Heart right ventricle (tissue), 16 donors: ENCODE results near the gene ATP2B3. TPM values are rescaled to one million over a fixed set of nuclear protein-coding genes. Genes with fewer than 3 reads are reported as not detected.

Experiments
- ATAC-seq, 8 donors: fragments of 200-7000 bp; cut with Tn5 transposase; one replicate each; pipeline ENCODE4 v1.9.1; 2020; ENCODE audit warnings: mild to moderate bottlenecking in 8 of 8, moderate library complexity in 8 of 8, moderate number of reproducible peaks in 1 of 8
- DNase-seq, 2 donors: peaks; one replicate each; pipeline ENCODE4 v3.0.0-alpha.2; 2020
- H3K27ac ChIP-seq, 10 donors: fragments of 200-600 bp; sonication (generic) in 2 of 10; one replicate each; pipeline versions ENCODE4 v1.5.0 to v1.8.0; 2020 to 2022; ENCODE audit warnings: mild to moderate bottlenecking in 3 of 10
- H3K27me3 ChIP-seq, 7 donors: fragments of 200-600 bp; one replicate each; pipeline ENCODE4 v1.8.0; 2021 to 2022; ENCODE audit warnings: mild to moderate bottlenecking in 2 of 7
- H3K36me3 ChIP-seq, 9 donors: fragments of 200-600 bp; sonication (generic) in 1 of 9; one replicate each; pipeline versions ENCODE4 v1.5.0 to v1.8.0; 2020 to 2022; ENCODE audit warnings: mild to moderate bottlenecking in 2 of 9
- H3K4me1 ChIP-seq, 9 donors: fragments of 200-600 bp; sonication (generic) in 1 of 9; one replicate each; pipeline versions ENCODE4 v1.5.0 to v1.8.0; 2020 to 2022; ENCODE audit warnings: mild to moderate bottlenecking in 4 of 9
- H3K4me3 ChIP-seq, 10 donors: fragments of 200-600 bp; sonication (generic) in 2 of 10; one replicate each; pipeline versions ENCODE4 v1.5.0 to v1.8.0; 2020 to 2022; ENCODE audit warnings: mild to moderate bottlenecking in 7 of 10, moderate library complexity in 2 of 10
- H3K9me3 ChIP-seq, 11 donors: fragments of 200-600 bp in 10 of 11; sonication (generic) in 2 of 11; one replicate each; pipeline versions ENCODE4 v1.5.0 to v1.8.0; 2013 to 2022; ENCODE audit warnings: mild to moderate bottlenecking in 2 of 11, control low read depth in 1 of 11, moderate library complexity in 1 of 11
- WGBS, 2 donors: extraction: QIAGEN DNeasy Blood & Tissue Kit; methylation state at CpG; one replicate each; pipeline ENCODE4 v1.1.7; 2013; ENCODE audit warnings: inconsistent platforms in 1 of 2; 5-methylcytosine and 5-hydroxymethylcytosine counted together
- intact Hi-C, 10 donors: fragments of 100-400 bp; cut with DNase I; formaldehyde crosslinking; loops; one replicate each; pipeline versions ENCODE4 v1.11.1 to v1.14.2; 2022
- polyA plus RNA-seq, 2 donors: library from polyadenylated mRNA; stranded (reverse); fragments of 200-250 nt; gene quantifications; one replicate each; pipeline ENCODE4 v1.2.3, GENCODE V29; 2013
- total RNA-seq, 10 donors: library from RNA; stranded (reverse); fragmentation: NEBNext Ultra II Directional in 3 of 10; extraction: Animal tissue kit (Norgen Biotek cat#: 25700) in 3 of 10; gene quantifications; one replicate each; pipeline versions ENCODE4 v1.2.1 to v1.2.4, GENCODE V29; 2021 to 2023
- TF ChIP-seq, protein P1 (sequence below), 9 donors: fragments of 200-600 bp; sonication (generic) in 2 of 9; IDR thresholded peaks; one replicate each; pipeline versions ENCODE4 v1.5.0 to v1.8.0; 2021 to 2022; ENCODE audit warnings: antibody characterized with exemption in 9 of 9, mild to moderate bottlenecking in 5 of 9, moderate library complexity in 1 of 9
- donor health status: Arrhythmogenic right ventricular cardiomyopathy.
- donor health status: ischemic (EF 13 %, LVEDD 7.1; RV severe dilation, severe dysfunction).
- donor health status: healthy with polysubstance abuse.
- donor health status: DM: no; HTN: yes; CAD: no.
- donor health status: DM: no; HTN: no; CAD: no.
- donor health status: ischemic (EF 25% LVEDD 6.9; RV normal size, moderate dysfunction).
- donor health status: ischemic (EF 25% LVEDD 5.7; RV mildly dilated, moderate dysfunction).
- donor health status: healthy.
- donor health status: DM: yes; HTN: yes; CAD: no.
- donor health status: Ischemic cardiomyopathy.
- donor health status: ischemic (EF 35%, LVEDD 5.7; RV mildly dilated, moderate dysfunction).
- donor health status: nonischemic (EF 11% LVEDD 7.7; RV severe dilation, severe dysfunction).
- donor health status: DM: yes; HTN: yes; CAD: no.
- donor health status: PGD.
- donor health status: ischemic (EF 29% LVEDD 5.4; RV normal size, mild dysfunction).
- donor health status: nonischemic (EF 23%, LVEDD 6.1; RV moderate dilation, normal function).

ATP2B3 gene
- total and polyA plus RNA-seq, 12 donors, result not detected

DNA sequence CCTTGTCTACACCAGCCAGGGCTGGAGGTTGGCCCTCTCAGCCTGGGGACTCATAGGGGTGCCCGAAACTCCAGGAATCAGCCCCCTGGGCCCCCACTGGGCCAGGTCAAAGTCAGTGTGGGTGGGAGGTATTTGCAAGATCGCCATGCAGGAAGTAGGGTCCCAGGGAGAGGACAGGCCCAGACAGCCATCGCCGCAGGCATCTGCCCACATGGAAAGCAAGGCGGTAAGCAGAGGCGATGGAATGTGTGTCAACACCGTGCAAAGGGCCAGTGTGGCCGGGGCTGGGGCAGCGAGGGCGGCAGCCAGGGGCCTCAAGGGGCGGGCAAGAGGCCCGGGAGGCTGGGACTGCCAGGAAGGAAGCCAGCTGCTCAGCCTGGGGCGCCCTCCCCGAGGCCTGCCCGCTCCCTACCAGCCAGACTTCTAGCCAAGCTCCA is 110.3 kb downstream of the ATP2B3 start:
- WGBS, 2 donors, result 63 to 69% methylated on average over 15 of the region's 15 CpGs
- intact Hi-C loops, result no loop called here
- no peak for DNase-seq

DNA sequence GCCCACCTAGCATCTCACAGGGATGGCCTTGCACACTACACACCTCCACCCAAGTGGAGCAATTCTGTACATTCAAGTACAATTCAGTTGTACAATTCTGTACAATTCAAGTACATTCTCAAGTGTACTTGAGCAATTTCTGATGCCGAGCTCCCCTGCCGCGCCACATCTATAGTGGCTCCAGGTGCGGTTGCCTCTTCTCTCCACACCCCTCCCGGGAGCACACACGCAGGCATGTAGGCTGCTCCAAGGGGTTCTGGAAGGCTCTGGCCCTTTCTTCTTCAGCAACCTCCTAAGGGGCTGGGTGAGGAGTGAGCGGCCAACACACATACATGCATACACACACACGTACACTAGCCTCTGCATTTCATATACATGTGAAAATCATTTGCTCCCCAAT is 110.7 kb downstream of the ATP2B3 start:
- H3K4me3 ChIP-seq, result no peak overlapping the region
- peaks cover 0 to 13% (median 0%) of the 10 kb centered on the region in 11 donors for H3K9me3 ChIP-seq
- H3K27me3 ChIP-seq, result peaks cover 0 to 29% (median 0%) of the 10 kb centered on the region in 7 donors
- H3K4me1 ChIP-seq, result no peaks in the 10 kb centered on the region
- no peaks in the 10 kb centered on the region for H3K36me3 ChIP-seq
- H3K27ac ChIP-seq, result no peak overlapping the region
- 96 to 97% methylated on average over 8 of the region's 8 CpGs for WGBS, 2 donors
- intact Hi-C loops, result no loop called here
- TF ChIP-seq, protein P1, sequence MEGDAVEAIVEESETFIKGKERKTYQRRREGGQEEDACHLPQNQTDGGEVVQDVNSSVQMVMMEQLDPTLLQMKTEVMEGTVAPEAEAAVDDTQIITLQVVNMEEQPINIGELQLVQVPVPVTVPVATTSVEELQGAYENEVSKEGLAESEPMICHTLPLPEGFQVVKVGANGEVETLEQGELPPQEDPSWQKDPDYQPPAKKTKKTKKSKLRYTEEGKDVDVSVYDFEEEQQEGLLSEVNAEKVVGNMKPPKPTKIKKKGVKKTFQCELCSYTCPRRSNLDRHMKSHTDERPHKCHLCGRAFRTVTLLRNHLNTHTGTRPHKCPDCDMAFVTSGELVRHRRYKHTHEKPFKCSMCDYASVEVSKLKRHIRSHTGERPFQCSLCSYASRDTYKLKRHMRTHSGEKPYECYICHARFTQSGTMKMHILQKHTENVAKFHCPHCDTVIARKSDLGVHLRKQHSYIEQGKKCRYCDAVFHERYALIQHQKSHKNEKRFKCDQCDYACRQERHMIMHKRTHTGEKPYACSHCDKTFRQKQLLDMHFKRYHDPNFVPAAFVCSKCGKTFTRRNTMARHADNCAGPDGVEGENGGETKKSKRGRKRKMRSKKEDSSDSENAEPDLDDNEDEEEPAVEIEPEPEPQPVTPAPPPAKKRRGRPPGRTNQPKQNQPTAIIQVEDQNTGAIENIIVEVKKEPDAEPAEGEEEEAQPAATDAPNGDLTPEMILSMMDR (IDR thresholded peaks at IDR 0.05), result no peak
- ATAC-seq (no peak), DNase-seq (no peak)

More for the DNA sequence above, 110.3 kb downstream of the ATP2B3 start:
- Histone ChIP-seq H3K36me3 (no peaks in the 10 kb centered on the region), H3K27me3 (peaks cover 0 to 30% (median 0%) of the 10 kb centered on the region in 7 donors), H3K4me1 (no peaks in the 10 kb centered on the region), H3K27ac (no peak overlapping the region), H3K9me3 (peaks cover 0 to 13% (median 0%) of the 10 kb centered on the region in 11 donors), H3K4me3 (no peak overlapping the region)
- peak in 1 of 8 donors; percentile 29 for ATAC-seq
- TF ChIP-seq, protein P1 (IDR thresholded peaks at IDR 0.05), result no peak

DNA sequence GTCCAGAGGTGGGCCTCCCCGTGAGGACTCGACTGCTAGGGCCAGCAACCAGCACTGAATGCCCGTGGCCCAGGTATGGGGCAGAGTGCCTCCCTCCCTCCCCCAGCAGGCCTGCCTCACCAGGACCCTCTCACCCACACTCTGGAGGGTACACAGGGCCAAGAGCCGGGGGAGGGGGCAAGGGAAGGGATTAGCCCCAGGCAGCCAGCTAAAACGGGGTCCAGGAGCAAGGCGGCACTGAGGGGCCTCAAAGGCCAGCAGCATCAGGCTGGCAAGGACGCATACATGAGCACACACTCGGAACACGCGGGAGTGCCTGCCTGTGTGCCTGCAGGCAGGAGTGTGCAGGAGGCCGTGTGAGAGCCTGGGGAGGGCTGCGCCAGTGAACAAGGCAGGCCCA is 111.2 kb downstream of the ATP2B3 start:
- H3K27me3 ChIP-seq, result peaks cover 0 to 26% (median 0%) of the 10 kb centered on the region in 7 donors
- no peak for DNase-seq
- H3K4me1 ChIP-seq, result no peaks in the 10 kb centered on the region
- no peaks in the 10 kb centered on the region for H3K36me3 ChIP-seq
- H3K27ac ChIP-seq, result no peak overlapping the region
- TF ChIP-seq, protein P1 (IDR thresholded peaks at IDR 0.05), result no peak
- no peak overlapping the region for H3K4me3 ChIP-seq
- H3K9me3 ChIP-seq, result peaks cover 0 to 13% (median 0%) of the 10 kb centered on the region in 11 donors
- intact Hi-C loops, result no loop called here
- ATAC-seq, result no peak
- 94 to 97% methylated on average over 12 of the region's 12 CpGs for WGBS, 2 donors

DNA sequence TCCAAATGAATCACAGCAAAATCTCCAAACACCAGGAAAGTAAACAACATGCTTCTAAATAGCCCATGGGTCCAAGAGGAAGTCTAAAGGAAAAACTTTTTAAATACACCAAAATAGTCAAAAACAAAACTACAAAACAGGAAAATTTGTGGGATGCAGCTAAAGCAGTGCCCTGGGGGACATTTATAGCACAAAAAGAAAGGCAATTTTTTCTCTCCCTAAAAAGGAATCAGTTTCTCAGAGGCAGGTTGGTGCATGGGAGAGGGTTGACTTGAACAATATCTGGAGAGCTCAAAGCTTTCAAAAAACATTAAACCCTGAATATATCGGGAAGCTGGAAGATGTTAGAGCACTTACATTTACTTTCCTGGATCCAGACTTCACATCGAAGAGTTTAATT is 113.9 kb downstream of the ATP2B3 start:
- 97 to 100% methylated on average over 2 of the region's 2 CpGs for WGBS, 2 donors

More for the DNA sequence above, 113.9 kb downstream of the ATP2B3 start:
- Histone ChIP-seq H3K27ac (no peak overlapping the region), H3K4me3 (no peak overlapping the region), H3K9me3 (peaks cover 0 to 13% (median 0%) of the 10 kb centered on the region in 11 donors), H3K27me3 (peaks cover 0 to 21% (median 0%) of the 10 kb centered on the region in 7 donors), H3K36me3 (no peaks in the 10 kb centered on the region), H3K4me1 (peaks cover 0 to 10% (median 0%) of the 10 kb centered on the region in 9 donors)
- no peak for ATAC-seq
- intact Hi-C loops, result loop anchor here in 1 of 10 donors (1.0 kb wide), 1 partner anchor 50 kb away; no protein-coding TSS in a partner anchor
- TF ChIP-seq, protein P1 (IDR thresholded peaks at IDR 0.05), result no peak
- no peak for DNase-seq
